GM21528 (cell line): Measurements from ENCODE around the gene GSDME.

ENCODE experiments used
- ATAC-seq: cut with Tn5 transposase; IDR thresholded peaks from one replicate; pipeline ENCODE4 v1.9.1; 2021; ENCODE audit warnings: mild to moderate bottlenecking, moderate library complexity; ENCODE audit not compliant: unreplicated experiment, low FRiP score

The GSDME gene

GRCh38 chr7:24777806-24778205 lies 20.5 kb upstream of the GSDME start:
- ATAC-seq: no peak

- ATAC-seq: no peak
These were observed 16.4 kb upstream of the GSDME start for GRCh38 chr7:24773646-24774045.

GRCh38 chr7:24769851-24770250 lies 12.6 kb upstream of the GSDME start:
- no peak for ATAC-seq

- ATAC-seq: no peak
These were observed 12.0 kb upstream of the GSDME start for GRCh38 chr7:24769014-24769830.

GRCh38 chr7:24767878-24768569 lies 10.8 kb upstream of the GSDME start:
- ATAC-seq: no peak

- no peak for ATAC-seq
These were observed 7.9 kb upstream of the GSDME start for GRCh38 chr7:24764972-24765744.

- no peak for ATAC-seq
These were observed 6.7 kb upstream of the GSDME start for GRCh38 chr7:24764011-24764410.

GRCh38 chr7:24763303-24763901 lies 6.1 kb upstream of the GSDME start:
- no peak for ATAC-seq

- ATAC-seq: no peak
These were observed 5.5 kb upstream of the GSDME start for GRCh38 chr7:24762771-24763170.

GRCh38 chr7:24760968-24761367 lies 3.7 kb upstream of the GSDME start:
- ATAC-seq: no peak

- ATAC-seq: peak; percentile 9
These were observed 515 bp downstream of the GSDME start for GRCh38 chr7:24756545-24757352.

- peak; percentile 55 for ATAC-seq
These were observed 1.5 kb downstream of the GSDME start for GRCh38 chr7:24755541-24756407.

- ATAC-seq: no peak
These were observed 2.3 kb downstream of the GSDME start for GRCh38 chr7:24754906-24755506.

GRCh38 chr7:24752073-24752800 lies 5.0 kb downstream of the GSDME start:
- ATAC-seq: no peak

GRCh38 chr7:24751484-24751883 lies 5.8 kb downstream of the GSDME start:
- no peak for ATAC-seq

GRCh38 chr7:24750441-24751055 lies 6.7 kb downstream of the GSDME start:
- ATAC-seq: no peak

- ATAC-seq: no peak
These were observed 8.7 kb downstream of the GSDME start for GRCh38 chr7:24748521-24748920.

- no peak for ATAC-seq
These were observed 11.9 kb downstream of the GSDME start for GRCh38 chr7:24745355-24745754.
